ENCODE measurements around the gene PELO.

GRCh38 chr5:52767766-52768480 is 19.8 kb upstream of the PELO start:
- TF ChIP-seq CTCF (IDR thresholded peaks at IDR 0.05) (no peak), POLR2A (IDR thresholded peaks at IDR 0.05) (no peak), POLR2AphosphoS5 (IDR thresholded peaks at IDR 0.05; ENCODE audit: insufficient read depth in 1 of 2, low read depth in 1 of 2) (no peak)
